Tibial artery (tissue), 4 donors: ENCODE data around the gene SNAP29.
"Not testable (repeated sequence)": the region's sequence is repeated elsewhere in the genome, so short reads cannot be mapped to it uniquely, and the experiment has no call there.

Experiments used
- DNase-seq, 2 donors: peaks; one replicate each; pipeline ENCODE4 v3.0.0-alpha.2; 2019
- H3K27ac ChIP-seq, 2 donors: fragments of 200-600 bp; sonication (generic) in 1 of 2; 1 replicate in 1 of 2; 2 replicates in 1 of 2; pipeline ENCODE4 v1.5.1; 2018 to 2019; ENCODE audit warnings: mild to moderate bottlenecking in 1 of 2
- H3K27me3 ChIP-seq, 2 donors: fragments of 200-600 bp; sonication (generic) in 1 of 2; one replicate each; pipeline versions ENCODE4 v1.5.1 to v1.6.0; 2016 to 2019
- H3K36me3 ChIP-seq, 3 donors: fragments of 200-600 bp; sonication (generic) in 2 of 3; one replicate each; pipeline ENCODE4 v1.5.1; 2016 to 2019; ENCODE audit warnings: mild to moderate bottlenecking in 2 of 3
- H3K4me1 ChIP-seq, 4 donors: fragments of 200-600 bp; sonication (generic) in 2 of 4; 1 replicate in 3 of 4; 2 replicates in 1 of 4; pipeline ENCODE4 v1.5.1; 2016 to 2019
- H3K4me3 ChIP-seq, 2 donors: fragments of 200-600 bp; sonication (generic) in 1 of 2; 1 replicate in 1 of 2; 2 replicates in 1 of 2; pipeline ENCODE4 v1.5.1; 2018 to 2019; ENCODE audit warnings: mild to moderate bottlenecking in 2 of 2
- H3K9me3 ChIP-seq, 3 donors: fragments of 200-600 bp; sonication (generic) in 1 of 3; one replicate each; pipeline ENCODE4 v1.5.1; 2016 to 2019
- intact Hi-C: fragments of 100-400 bp; cut with DNase I; formaldehyde crosslinking; loops from one replicate; pipeline ENCODE4 v1.15.0; 2023; ENCODE audit warnings: low total_unique reads
- TF ChIP-seq, protein P1 (sequence below), 2 experiments: fragments of 200-600 bp in 1 of 2; fragments of 450-650 bp in 1 of 2; IDR thresholded peaks; one replicate each; pipeline ENCODE4 v1.5.1; 2017 to 2019; ENCODE audit warnings: antibody characterized with exemption in 2 of 2, mild to moderate bottlenecking in 1 of 2, moderate library complexity in 1 of 2

SNAP29 gene

DNA sequence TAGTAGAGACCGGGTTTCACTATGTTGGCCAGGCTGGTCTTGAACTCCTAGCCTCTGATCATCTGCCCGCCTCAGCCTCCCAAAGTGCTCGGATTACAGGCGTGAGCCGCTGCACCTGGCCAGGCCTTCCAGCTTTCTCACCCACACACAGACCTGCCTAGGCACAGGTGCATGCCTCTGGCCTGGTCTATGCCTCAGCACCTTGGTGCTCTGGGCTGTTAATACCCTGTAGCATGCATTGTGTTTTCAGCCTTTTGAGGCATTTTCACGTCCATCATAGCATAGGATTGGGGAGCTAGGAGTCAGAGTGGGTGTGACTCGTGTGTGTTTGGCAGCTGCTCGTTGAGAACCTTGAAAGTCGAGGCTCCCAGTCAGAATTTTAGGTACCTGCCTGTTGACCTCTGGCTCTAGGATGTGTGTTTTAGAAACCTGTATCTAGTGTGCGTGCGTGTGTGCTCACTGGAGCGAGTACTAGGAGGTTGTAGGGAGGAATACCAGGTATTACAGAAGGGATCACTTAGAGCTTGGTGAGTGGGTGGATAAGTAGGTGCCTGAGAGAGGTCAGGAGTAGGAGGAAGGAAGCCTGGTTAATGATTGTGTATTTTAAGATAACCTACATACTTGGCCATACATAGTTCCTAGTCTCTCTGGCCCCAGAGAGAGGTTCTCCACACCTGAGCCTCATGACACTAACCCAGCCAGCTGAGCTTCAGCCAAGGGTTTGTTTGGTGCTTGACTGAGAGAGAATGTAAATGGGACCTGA lies 78.4 kb downstream of the SNAP29 start:
- no peak for DNase-seq

DNA sequence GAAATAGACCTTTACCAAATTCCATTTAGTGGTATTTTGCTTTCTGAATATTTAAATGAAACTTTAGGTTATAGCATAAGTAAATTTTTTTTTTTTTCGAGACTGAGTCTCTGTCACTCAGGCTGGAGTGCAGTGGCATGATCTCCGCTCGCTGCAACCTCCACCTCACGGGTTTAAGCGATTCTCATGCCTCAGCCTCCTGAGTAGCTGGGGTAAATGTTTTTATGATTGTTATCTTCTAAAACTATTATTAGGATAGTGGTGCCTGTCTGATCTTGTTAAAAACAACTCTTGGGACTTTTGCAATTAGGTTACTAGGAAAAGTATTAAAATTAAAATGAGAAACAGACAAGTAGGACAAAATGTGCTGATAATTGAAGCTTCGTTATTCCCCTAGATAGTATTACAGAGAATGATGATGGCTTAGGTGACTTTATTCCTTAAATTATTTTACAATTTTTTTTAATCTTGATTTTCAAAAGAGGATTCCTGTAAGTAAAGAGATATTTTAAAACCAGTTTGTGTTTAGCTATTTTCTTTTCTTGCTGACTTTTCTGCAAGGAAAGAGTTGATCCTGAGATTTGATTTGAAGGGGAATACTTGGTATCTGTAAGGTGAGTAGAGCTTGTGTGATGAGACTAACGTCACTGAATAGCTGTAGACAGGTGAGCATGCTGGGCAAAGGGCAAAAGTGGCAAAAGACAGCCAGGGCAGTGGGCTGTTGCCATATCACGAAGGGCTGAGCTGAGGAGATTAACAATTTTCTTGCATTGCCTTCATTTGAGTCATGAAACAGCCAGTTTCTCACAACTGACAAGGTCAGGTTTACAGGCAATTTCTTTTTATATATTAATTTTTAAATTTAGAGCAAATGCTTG lies 79.2 kb downstream of the SNAP29 start:
- peaks cover 12 to 39% (median 34%) of the 10 kb centered on the region in 3 donors for H3K36me3 ChIP-seq
- H3K4me3 ChIP-seq: no peak overlapping the region
- no peak overlapping the region for H3K27ac ChIP-seq
- H3K27me3 ChIP-seq: no peaks in the 10 kb centered on the region
- H3K4me1 ChIP-seq: peaks cover 0 to 63% (median 30%) of the 10 kb centered on the region in 4 donors
- H3K9me3 ChIP-seq: no peaks in the 10 kb centered on the region
- TF ChIP-seq, protein P1, sequence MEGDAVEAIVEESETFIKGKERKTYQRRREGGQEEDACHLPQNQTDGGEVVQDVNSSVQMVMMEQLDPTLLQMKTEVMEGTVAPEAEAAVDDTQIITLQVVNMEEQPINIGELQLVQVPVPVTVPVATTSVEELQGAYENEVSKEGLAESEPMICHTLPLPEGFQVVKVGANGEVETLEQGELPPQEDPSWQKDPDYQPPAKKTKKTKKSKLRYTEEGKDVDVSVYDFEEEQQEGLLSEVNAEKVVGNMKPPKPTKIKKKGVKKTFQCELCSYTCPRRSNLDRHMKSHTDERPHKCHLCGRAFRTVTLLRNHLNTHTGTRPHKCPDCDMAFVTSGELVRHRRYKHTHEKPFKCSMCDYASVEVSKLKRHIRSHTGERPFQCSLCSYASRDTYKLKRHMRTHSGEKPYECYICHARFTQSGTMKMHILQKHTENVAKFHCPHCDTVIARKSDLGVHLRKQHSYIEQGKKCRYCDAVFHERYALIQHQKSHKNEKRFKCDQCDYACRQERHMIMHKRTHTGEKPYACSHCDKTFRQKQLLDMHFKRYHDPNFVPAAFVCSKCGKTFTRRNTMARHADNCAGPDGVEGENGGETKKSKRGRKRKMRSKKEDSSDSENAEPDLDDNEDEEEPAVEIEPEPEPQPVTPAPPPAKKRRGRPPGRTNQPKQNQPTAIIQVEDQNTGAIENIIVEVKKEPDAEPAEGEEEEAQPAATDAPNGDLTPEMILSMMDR (IDR thresholded peaks at IDR 0.05): no peak
- no peak for DNase-seq
- intact Hi-C loops: no loop called here

More for the DNA sequence above, 78.4 kb downstream of the SNAP29 start:
- Histone ChIP-seq H3K4me1 (peaks cover 0 to 63% (median 28%) of the 10 kb centered on the region in 4 donors), H3K9me3 (no peaks in the 10 kb centered on the region), H3K4me3 (no peak overlapping the region), H3K27ac (no peak overlapping the region), H3K36me3 (peaks cover 12 to 39% (median 34%) of the 10 kb centered on the region in 3 donors), H3K27me3 (no peaks in the 10 kb centered on the region)
- TF ChIP-seq, protein P1 (IDR thresholded peaks at IDR 0.05): no peak
- intact Hi-C loops: no loop called here

DNA sequence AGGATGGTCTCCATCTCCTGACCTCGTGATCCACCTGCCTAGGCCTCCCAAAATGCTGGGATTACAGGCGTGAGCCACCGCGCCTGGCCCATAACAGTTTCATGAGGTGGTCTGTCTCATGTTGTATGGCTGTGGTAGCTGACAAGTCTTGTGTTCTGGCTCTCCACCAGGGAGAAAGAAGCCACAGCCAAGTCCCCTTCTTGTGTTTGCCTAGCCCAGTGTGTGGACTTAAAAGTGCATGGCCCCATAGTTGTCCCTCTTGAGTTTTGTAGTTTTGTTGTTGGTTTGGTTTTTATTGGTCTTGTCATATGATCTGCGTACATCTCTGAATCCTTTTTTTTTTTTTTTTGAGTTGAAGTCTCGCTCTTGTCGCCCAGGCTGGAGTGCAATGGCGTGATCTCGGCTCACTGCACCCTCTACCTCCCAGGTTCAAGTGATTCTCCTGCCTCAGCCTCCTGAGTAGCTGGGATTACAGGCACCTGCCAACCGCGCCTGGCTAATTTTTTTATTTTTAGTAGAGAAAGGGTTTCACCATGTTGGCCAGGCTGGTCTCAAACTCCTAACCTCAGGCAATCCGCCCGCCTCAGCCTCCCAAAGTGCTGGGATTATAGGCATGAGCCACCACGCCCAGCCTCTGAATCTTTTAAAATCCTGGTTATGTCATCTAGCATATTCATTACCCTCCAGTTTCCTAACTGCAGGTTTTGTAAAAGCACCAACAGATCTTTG lies 80.8 kb downstream of the SNAP29 start:
- DNase-seq, H3K27me3 ChIP-seq, H3K9me3 ChIP-seq, H3K27ac ChIP-seq, intact Hi-C loops, H3K4me3 ChIP-seq: not testable (repeated sequence)
- H3K4me1 ChIP-seq: peaks cover 0 to 70% (median 31%) of the 10 kb centered on the region in 4 donors
- H3K36me3 ChIP-seq: peaks cover 12 to 30% (median 21%) of the 10 kb centered on the region in 3 donors

DNA sequence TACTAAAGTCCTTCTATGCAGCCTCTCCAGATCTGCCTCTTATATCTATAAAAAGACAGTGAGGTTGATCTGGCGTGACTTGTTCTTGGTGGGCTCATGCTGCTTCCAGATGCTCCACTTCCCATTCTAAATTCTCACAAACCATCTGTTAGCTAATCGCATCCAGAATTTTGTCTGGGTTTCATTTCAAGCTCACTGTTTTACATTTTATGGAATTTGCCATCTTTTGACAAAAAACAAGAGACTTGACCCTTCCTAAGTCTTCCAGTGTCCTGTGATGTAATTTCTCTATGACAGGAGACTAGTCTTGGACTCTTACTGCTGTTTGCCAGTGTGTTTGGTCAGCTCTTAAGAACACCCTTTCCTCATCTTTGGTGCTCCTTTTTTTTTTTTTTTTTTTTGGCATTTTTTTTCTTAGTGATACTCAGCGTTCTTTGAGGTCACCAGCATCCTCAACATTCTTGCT lies 81.4 kb downstream of the SNAP29 start:
- Histone ChIP-seq H3K36me3 (peaks cover 8 to 24% (median 16%) of the 10 kb centered on the region in 3 donors), H3K27me3 (no peaks in the 10 kb centered on the region), H3K4me3 (no peak overlapping the region), H3K27ac (no peak overlapping the region), H3K9me3 (no peaks in the 10 kb centered on the region), H3K4me1 (peaks cover 0 to 73% (median 34%) of the 10 kb centered on the region in 4 donors)
- TF ChIP-seq, protein P1 (IDR thresholded peaks at IDR 0.05): no peak
- intact Hi-C loops: no loop called here
- no peak for DNase-seq
